T-cell (primary cell): Measurements from ENCODE around the gene QRFP. TPM values are rescaled to one million over a fixed set of nuclear protein-coding genes. Genes with fewer than 3 reads are reported as not detected.

Source experiments
- ATAC-seq, 4 experiments: fragments of 200-7000 bp in 3 of 4; fragments of 150-1000 bp in 1 of 4; cut with Tn5 transposase; replicated peaks in 1 of 4; 1 replicate in 3 of 4; 2 replicates in 1 of 4; pipeline ENCODE4 v1.10.0; 2021; ENCODE audit warnings: moderate library complexity in 3 of 4, mild to moderate bottlenecking in 2 of 4, moderate number of reproducible peaks in 1 of 4
- CTCF ChIA-PET, 2 donors: fragments of 300-600 bp; sonication (Branson Sonifier 250); formaldehyde crosslinking; loops; one replicate each; lab custom pipeline; 2022; ENCODE audit warnings: antibody characterized with exemption in 2 of 2; lab: Charles Lee
- POLR2A ChIA-PET, 2 donors: fragments of 300-600 bp; sonication (Branson Sonifier 250); formaldehyde crosslinking; loops; one replicate each; lab custom pipeline; 2022; ENCODE audit warnings: antibody characterized with exemption in 2 of 2; lab: Charles Lee
- DNase-seq, 35 experiments: peaks; one replicate each; pipeline versions ENCODE4 v3.0.0 to v3.0.0-alpha.2; 2013 to 2023
- H3K27ac ChIP-seq: one replicate; pipeline ENCODE4 v1.5.1; 2013; ENCODE audit warnings: low read length
- H3K27me3 ChIP-seq, 2 experiments: replicated peaks in 1 of 2; 1 replicate in 1 of 2; 2 replicates in 1 of 2; pipeline versions ENCODE4 v1.6.1 to v1.7.0; 2013; ENCODE audit warnings: low read length in 1 of 2, mixed read lengths in 1 of 2; ENCODE audit not compliant: control insufficient read depth in 2 of 2, insufficient read depth in 2 of 2; ENCODE audit errors: extremely low read depth in 1 of 2
- H3K36me3 ChIP-seq, 2 donors: 1 replicate in 1 of 2; 2 replicates in 1 of 2; pipeline versions ENCODE4 v1.6.1 to v1.7.0; 2013; ENCODE audit warnings: low read length in 1 of 2; ENCODE audit not compliant: control insufficient read depth in 2 of 2, insufficient read depth in 1 of 2; ENCODE audit errors: extremely low read depth in 1 of 2
- H3K4me1 ChIP-seq, 2 experiments: 1 replicate in 1 of 2; 2 replicates in 1 of 2; pipeline versions ENCODE4 v1.6.1 to v1.7.0; 2013; ENCODE audit warnings: low read length in 2 of 2, mixed read lengths in 1 of 2; ENCODE audit not compliant: insufficient read depth in 2 of 2, control insufficient read depth in 1 of 2; ENCODE audit errors: extremely low read depth in 1 of 2
- H3K4me3 ChIP-seq, 2 donors: 1 replicate in 1 of 2; 2 replicates in 1 of 2; pipeline versions ENCODE4 v1.5.1 to v1.7.0; 2013; ENCODE audit warnings: mild to moderate bottlenecking in 2 of 2, low read length in 1 of 2, moderate library complexity in 1 of 2; ENCODE audit not compliant: control insufficient read depth in 1 of 2; ENCODE audit errors: extremely low read depth in 1 of 2
- H3K9me3 ChIP-seq: 2 replicates; pipeline ENCODE4 v1.7.0; 2013
- H3K27ac Mint-ChIP-seq, 2 donors: one replicate each; pipeline ENCODE4 v1.8.0; 2020 to 2021; ENCODE audit warnings: mild to moderate bottlenecking in 2 of 2, mixed read lengths in 2 of 2
- H3K27me3 Mint-ChIP-seq, 2 donors: one replicate each; pipeline ENCODE4 v1.8.0; 2021 to 2022; ENCODE audit warnings: mixed read lengths in 2 of 2
- H3K36me3 Mint-ChIP-seq: one replicate; pipeline ENCODE4 v1.8.0; 2021; ENCODE audit warnings: mixed read lengths
- H3K4me1 Mint-ChIP-seq, 3 donors: one replicate each; pipeline ENCODE4 v1.8.0; 2020 to 2022; ENCODE audit warnings: mixed read lengths in 3 of 3, mild to moderate bottlenecking in 1 of 3
- H3K4me3 Mint-ChIP-seq, 3 donors: one replicate each; pipeline ENCODE4 v1.8.0; 2020 to 2022; ENCODE audit warnings: mild to moderate bottlenecking in 3 of 3, mixed read lengths in 3 of 3, moderate library complexity in 3 of 3
- H3K9me3 Mint-ChIP-seq, 3 donors: one replicate each; pipeline ENCODE4 v1.8.0; 2020 to 2022; ENCODE audit warnings: mixed read lengths in 3 of 3
- WGBS: methylation state at CpG from one replicate; pipeline ENCODE4 v1.1.5; 2013; ENCODE audit warnings: missing lambda C conversion rate; ENCODE audit not compliant: insufficient coverage; 5-methylcytosine and 5-hydroxymethylcytosine counted together
- total RNA-seq, 35 experiments: library from RNA in 6 of 35; stranded (reverse) in 6 of 35; fragments of 120-200 nt in 1 of 35; gene quantifications; one replicate each; pipeline versions ENCODE4 v1.2.1 to v1.2.4 and lab custom pipeline; 2013 to 2026

The QRFP gene
- total RNA-seq, 5 donors from 2014 or later (not counting 1 experiment from before 2014, with no cell fraction given) = not detected

DNA sequence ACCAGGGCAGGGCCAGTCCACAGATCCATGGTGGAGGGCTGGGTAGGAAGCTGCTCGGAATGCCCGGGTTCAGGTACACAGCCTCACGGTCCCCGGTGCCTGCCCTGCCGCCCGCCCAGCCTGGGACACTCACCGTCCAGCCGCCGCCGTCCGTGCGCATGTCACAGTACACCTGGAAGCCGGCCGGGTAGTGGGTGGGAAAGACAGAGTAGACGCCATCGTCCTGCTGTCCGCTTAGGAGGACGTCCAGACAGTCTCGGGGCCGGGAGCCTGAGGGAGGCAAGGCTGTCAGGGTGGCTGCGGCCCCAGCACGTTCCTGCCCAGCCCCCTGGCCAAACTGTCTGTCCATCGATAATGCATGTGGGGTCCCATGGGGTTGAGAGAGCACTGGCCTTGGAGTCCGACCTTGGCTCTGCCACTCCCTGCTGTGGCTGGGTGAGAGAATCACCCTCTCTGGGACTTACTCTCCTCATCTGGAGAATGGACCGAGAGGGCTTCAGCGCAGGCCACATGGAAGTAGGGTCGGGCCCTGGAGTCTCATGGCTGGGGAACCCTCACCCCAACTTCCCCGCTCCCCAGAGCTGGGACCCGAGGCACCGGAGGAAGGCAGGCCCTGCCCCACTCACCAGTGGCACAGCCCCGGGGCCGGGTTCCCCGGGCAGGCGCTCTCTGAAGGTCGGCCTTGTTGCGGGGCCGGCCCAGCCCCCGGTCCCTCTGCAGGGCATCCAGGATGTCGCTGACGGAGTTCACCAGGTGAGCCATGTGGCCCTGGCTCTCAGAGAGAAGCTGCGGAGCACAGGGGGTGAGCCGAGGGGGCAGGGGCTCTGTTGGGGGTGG lies 27.2 kb upstream of the QRFP start:
- ChIA-PET CTCF (no interaction called here), POLR2A (no interaction called here)
- Histone ChIP-seq H3K9me3 (no peaks in the 10 kb centered on the region), H3K27ac (no peak overlapping the region), H3K36me3 (no peaks in the 10 kb centered on the region), H3K27me3 (peaks cover 0 to 66% of the 10 kb centered on the region in 2 experiments), H3K4me3 (no peak overlapping the region), H3K4me1 (no peaks in the 10 kb centered on the region)
- ATAC-seq (no peak), DNase-seq (no peak)
- H3K27me3 Mint-ChIP-seq = peaks cover 4 to 14% of the 10 kb centered on the region in 2 donors
- H3K4me1 Mint-ChIP-seq = no peaks in the 10 kb centered on the region
- H3K4me3 Mint-ChIP-seq = no peak overlapping the region
- H3K9me3 Mint-ChIP-seq = no peaks in the 10 kb centered on the region
- 84% methylated on average over 28 of the region's 42 CpGs for WGBS
- no peaks in the 10 kb centered on the region for H3K36me3 Mint-ChIP-seq
- no peak overlapping the region for H3K27ac Mint-ChIP-seq

DNA sequence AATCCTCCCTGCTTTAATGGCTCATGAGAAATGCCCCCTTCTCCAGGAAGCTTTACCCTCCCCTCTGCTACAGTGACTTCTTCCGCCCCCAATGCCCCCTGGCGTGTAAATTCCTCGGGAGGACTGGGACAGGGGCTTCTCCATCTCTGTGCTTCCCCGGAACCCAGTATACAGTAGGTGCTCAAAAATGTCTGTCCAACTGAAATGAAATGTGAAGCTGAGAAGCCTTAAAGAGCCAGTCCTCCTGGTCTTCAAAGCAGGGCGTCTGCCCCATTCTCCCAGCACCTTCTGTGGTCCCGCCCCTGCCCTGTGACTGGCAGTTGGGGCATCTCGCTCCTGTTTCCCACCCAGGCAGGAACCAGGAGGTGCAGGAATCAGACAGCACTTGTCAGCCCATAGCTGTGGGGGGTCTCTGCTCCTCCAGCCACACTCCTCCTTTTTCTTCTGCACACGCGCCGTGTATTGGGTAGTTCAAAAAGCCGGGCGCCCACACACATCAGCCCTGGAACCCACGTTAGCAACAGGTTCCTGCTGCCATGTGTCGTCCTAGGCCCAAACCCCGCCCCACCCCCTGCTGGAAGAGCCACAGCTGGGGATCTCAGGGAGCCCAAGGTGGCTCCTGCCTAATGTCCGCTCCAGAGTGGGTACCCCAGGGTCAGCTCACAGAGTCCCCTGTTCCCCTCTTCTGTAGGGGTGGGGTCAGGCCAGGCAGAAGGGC lies 26.4 kb upstream of the QRFP start:
- peaks cover 0 to 61% of the 10 kb centered on the region in 2 experiments for H3K27me3 ChIP-seq
- no peak overlapping the region for H3K4me3 ChIP-seq
- DNase-seq (no peak), ATAC-seq (no peak)
- ChIA-PET POLR2A (no interaction called here), CTCF (no interaction called here)
- no peaks in the 10 kb centered on the region for H3K9me3 Mint-ChIP-seq
- 72% methylated on average over 14 of the region's 16 CpGs for WGBS
- no peak overlapping the region for H3K27ac Mint-ChIP-seq
- peaks cover 4 to 12% of the 10 kb centered on the region in 2 donors for H3K27me3 Mint-ChIP-seq
- no peak overlapping the region for H3K4me3 Mint-ChIP-seq
- H3K4me1 Mint-ChIP-seq = no peaks in the 10 kb centered on the region
- H3K27ac ChIP-seq = no peak overlapping the region
- no peaks in the 10 kb centered on the region for H3K36me3 ChIP-seq
- H3K4me1 ChIP-seq = no peaks in the 10 kb centered on the region
- no peaks in the 10 kb centered on the region for H3K36me3 Mint-ChIP-seq
- no peaks in the 10 kb centered on the region for H3K9me3 ChIP-seq

DNA sequence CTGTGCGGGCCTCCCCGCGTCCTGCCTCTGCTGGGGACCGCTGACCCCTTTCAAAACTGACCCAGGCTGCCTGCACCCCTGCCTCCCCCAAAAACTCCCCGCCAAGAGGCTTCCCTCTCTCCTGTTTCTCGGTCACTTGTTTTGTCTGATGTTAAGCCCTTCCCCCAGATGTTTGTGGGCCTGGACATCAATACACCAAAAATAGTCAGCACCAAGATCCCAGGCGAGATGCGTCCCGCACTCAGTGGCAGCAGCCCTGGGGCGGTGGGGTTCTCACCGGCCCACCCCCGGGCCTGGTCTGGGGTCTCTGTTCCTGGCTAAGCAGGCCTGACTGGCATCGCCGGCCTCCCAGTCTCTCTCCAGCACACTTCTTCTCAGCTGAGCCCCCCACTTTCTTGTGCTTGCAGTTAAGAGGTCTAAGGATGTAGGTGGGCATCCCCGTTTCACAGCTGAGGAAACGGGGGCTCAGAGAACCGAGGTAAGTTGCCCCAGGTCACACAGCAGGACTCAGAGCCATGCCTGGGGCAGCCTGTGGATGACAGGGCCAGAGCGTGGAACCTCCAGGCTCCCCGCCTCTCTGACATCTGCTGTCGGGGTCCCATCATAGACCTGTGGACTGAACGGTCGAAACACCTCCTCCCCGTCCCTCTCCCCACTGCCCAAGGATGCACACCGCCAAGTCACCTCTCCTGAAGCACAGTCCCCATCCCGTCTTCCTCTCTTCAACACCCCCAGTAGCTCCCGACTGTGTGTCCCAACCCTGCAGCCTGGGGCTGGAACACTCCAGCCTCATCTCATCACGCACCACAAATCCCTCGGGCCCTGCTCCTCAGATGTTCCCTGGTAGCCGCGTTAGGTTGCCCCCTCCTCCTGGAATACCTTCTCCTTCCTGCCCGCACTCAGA lies 25.6 kb upstream of the QRFP start:
- H3K36me3 Mint-ChIP-seq = no peaks in the 10 kb centered on the region
- no peak overlapping the region for H3K4me3 Mint-ChIP-seq
- ChIA-PET CTCF (no interaction called here), POLR2A (no interaction called here)
- no peaks in the 10 kb centered on the region for H3K4me1 ChIP-seq
- no peaks in the 10 kb centered on the region for H3K9me3 Mint-ChIP-seq
- no peak overlapping the region for H3K27ac Mint-ChIP-seq
- no peaks in the 10 kb centered on the region for H3K9me3 ChIP-seq
- DNase-seq = no peak
- H3K27me3 ChIP-seq = peaks cover 0 to 66% of the 10 kb centered on the region in 2 experiments
- H3K4me3 ChIP-seq = no peak overlapping the region
- no peak for ATAC-seq
- peaks cover 4 to 11% of the 10 kb centered on the region in 2 donors for H3K27me3 Mint-ChIP-seq
- 71% methylated on average over 20 of the region's 31 CpGs for WGBS
- no peak overlapping the region for H3K27ac ChIP-seq
- H3K4me1 Mint-ChIP-seq = no peaks in the 10 kb centered on the region
- no peaks in the 10 kb centered on the region for H3K36me3 ChIP-seq

DNA sequence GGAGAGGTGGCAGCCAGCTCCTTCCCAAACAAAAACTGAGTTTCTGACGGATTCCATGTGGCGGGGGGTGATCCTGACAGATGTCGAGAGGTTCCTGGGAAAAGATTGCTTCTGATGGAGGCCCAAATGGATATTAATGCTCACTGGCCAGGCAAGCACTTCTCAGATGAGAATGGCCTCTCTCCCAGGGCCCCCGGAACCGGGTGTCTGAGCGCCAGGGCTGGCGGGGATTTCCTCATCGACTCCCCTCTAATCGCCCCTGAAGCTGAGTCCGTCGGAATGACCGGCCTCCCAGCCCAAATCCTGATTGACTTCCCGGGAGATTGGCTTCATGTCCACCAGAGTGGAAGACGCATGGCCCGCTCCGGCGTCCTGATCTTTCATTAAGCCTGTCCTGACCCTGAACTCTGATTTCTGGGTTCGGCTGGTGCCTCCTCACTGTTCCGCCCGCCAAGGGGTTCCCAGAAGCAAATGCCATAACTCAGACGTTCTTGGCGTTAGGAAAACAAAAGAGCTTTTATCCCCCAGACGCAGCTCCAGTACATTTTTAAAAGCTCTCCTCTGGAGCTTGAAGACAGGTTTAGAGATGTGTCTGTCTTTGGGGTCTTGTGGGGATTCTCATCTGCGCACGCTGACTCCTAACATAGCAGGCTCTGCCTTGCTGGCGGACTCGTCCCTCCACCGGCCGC lies 24.8 kb upstream of the QRFP start:
- ChIA-PET CTCF (no interaction called here), POLR2A (no interaction called here)
- Histone ChIP-seq H3K4me1 (no peaks in the 10 kb centered on the region), H3K36me3 (no peaks in the 10 kb centered on the region), H3K27me3 (peaks cover 0 to 68% of the 10 kb centered on the region in 2 experiments), H3K9me3 (no peaks in the 10 kb centered on the region), H3K4me3 (no peak overlapping the region), H3K27ac (no peak overlapping the region)
- H3K36me3 Mint-ChIP-seq = no peaks in the 10 kb centered on the region
- ATAC-seq (no peak), DNase-seq (no peak)
- WGBS = 75% methylated on average over 25 of the region's 29 CpGs
- H3K4me1 Mint-ChIP-seq = no peaks in the 10 kb centered on the region
- H3K27me3 Mint-ChIP-seq = peaks cover 4 to 11% of the 10 kb centered on the region in 2 donors
- H3K27ac Mint-ChIP-seq = no peak overlapping the region
- H3K9me3 Mint-ChIP-seq = no peaks in the 10 kb centered on the region
- H3K4me3 Mint-ChIP-seq = no peak overlapping the region

DNA sequence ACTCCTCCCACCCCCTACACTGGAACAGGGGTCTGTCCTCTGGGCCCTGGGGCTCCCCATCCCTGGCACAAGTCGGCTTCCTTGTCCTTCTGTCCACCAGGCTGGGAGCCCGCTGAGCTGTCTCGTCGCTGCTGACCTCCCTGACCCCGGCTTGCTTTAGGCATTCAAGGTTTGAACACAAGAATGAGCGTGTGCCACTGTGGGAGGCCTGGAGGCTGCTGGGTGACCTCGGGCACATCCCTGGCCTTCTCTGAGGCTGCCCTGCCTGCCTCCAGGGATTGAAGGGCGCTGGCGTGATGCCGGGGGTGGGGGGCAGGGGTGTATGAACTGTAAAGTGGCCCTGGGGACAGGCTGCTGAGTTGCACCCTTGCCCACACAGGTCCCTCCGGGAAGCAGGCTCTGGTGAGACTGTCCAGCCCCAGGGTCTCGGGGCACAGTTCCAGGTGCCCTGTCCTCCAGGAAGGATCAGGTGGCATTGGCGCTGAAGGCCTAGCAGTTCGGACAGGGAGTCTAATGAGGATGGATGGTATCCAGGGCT lies 24.2 kb upstream of the QRFP start:
- 78% methylated on average over 14 of the region's 14 CpGs for WGBS
- no peaks in the 10 kb centered on the region for H3K36me3 ChIP-seq
- no peak overlapping the region for H3K27ac Mint-ChIP-seq
- ChIA-PET POLR2A (no interaction called here), CTCF (no interaction called here)
- no peaks in the 10 kb centered on the region for H3K36me3 Mint-ChIP-seq
- H3K4me3 ChIP-seq = no peak overlapping the region
- no peaks in the 10 kb centered on the region for H3K4me1 Mint-ChIP-seq
- ATAC-seq (no peak), DNase-seq (no peak)
- H3K27ac ChIP-seq = no peak overlapping the region
- no peaks in the 10 kb centered on the region for H3K4me1 ChIP-seq
- peaks cover 4 to 11% of the 10 kb centered on the region in 2 donors for H3K27me3 Mint-ChIP-seq
- H3K4me3 Mint-ChIP-seq = no peak overlapping the region
- H3K9me3 ChIP-seq = no peaks in the 10 kb centered on the region
- H3K9me3 Mint-ChIP-seq = no peaks in the 10 kb centered on the region
- H3K27me3 ChIP-seq = peaks cover 0 to 64% of the 10 kb centered on the region in 2 experiments
